ENCODE results near the gene NXPE3.

DNA sequence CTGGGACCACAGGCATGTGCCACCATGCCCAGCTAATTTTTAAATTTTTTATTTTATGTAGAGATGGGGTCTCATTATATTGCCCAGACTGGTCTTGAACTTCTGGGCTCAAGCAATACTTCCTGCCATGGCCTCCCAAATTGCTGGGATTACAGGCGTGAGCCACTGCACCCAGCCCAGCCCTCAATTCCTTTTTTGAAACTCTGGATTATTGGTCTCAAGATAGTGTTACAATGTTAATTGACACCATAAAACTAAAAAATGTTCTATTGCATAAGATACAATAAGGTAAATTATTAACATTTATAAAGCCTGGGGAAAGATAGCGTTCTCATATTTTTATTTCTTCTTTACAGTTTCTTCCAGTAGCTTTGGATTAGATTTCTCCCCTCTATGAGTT is 66.4 kb downstream of the NXPE3 start:
- TF ChIP-seq, protein P1, sequence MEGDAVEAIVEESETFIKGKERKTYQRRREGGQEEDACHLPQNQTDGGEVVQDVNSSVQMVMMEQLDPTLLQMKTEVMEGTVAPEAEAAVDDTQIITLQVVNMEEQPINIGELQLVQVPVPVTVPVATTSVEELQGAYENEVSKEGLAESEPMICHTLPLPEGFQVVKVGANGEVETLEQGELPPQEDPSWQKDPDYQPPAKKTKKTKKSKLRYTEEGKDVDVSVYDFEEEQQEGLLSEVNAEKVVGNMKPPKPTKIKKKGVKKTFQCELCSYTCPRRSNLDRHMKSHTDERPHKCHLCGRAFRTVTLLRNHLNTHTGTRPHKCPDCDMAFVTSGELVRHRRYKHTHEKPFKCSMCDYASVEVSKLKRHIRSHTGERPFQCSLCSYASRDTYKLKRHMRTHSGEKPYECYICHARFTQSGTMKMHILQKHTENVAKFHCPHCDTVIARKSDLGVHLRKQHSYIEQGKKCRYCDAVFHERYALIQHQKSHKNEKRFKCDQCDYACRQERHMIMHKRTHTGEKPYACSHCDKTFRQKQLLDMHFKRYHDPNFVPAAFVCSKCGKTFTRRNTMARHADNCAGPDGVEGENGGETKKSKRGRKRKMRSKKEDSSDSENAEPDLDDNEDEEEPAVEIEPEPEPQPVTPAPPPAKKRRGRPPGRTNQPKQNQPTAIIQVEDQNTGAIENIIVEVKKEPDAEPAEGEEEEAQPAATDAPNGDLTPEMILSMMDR (IDR thresholded peaks at IDR 0.05) = no peak
- no peak for TF ChIP-seq POLR2A (IDR thresholded peaks at IDR 0.05)

Measured in testis (tissue), 2 donors.